HG03025 (cell line): Measurements from ENCODE around the gene UGT1A5.

Source experiments
- ATAC-seq: cut with Tn5 transposase; IDR thresholded peaks from one replicate; pipeline ENCODE4 v1.9.1; 2021; ENCODE audit warnings: mild to moderate bottlenecking, moderate library complexity; ENCODE audit not compliant: unreplicated experiment, low FRiP score

The UGT1A5 gene

GRCh38 chr2:233773854-233774253 lies 61.1 kb downstream of the UGT1A5 start:
- ATAC-seq: no peak

- no peak for ATAC-seq
These were observed 62.7 kb downstream of the UGT1A5 start for GRCh38 chr2:233775414-233775813.

GRCh38 chr2:233778030-233778429 lies 65.3 kb downstream of the UGT1A5 start, which contains the start of gene MROH2A:
TSS of gene MROH2A (plus strand) at chr2:233778330. CDS start at chr2:233779359, 1,029 bp downstream.
- no peak for ATAC-seq

GRCh38 chr2:233779722-233780121 lies 67.0 kb downstream of the UGT1A5 start:
- ATAC-seq: no peak

GRCh38 chr2:233780771-233781170 lies 68.1 kb downstream of the UGT1A5 start:
- ATAC-seq: no peak

GRCh38 chr2:233789554-233789953 lies 76.8 kb downstream of the UGT1A5 start:
- ATAC-seq: no peak

DNA sequence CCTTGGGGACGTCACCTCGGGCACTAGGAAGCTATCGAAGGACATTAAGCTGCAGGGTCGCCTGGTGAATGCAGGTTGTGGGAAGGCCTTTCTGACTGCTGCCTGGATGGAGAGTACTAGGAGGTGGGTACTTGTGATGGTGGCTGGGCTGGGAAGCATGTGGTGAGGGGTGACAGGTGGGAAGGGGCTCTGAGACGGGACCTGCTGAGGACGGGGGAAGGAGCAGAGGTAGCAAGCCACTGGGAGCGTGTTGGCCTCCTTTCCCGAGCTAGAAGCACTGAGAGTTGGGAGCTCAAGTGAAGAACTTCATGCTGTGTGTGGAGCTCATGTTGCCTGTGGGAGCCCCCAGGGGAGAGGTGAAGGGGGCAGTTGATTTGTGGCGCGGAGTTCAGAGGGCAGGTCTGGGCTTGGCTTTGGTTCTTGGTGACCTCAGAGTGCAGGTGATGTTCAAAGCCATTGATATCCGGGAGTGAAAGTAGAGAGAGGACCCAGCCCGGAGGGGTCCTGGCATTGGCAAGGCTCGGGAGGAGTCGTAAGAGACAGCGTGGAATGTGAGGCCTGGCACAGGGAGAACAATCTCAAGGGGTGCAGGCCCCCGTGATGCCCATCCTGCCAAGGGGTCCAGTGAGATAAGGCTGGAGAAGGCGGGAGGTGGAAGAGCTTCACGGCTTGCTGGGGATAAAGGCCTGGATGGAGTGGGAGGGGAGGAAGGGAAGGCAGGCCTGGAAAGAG lies 78.6 kb downstream of the UGT1A5 start:
- no peak for ATAC-seq

DNA sequence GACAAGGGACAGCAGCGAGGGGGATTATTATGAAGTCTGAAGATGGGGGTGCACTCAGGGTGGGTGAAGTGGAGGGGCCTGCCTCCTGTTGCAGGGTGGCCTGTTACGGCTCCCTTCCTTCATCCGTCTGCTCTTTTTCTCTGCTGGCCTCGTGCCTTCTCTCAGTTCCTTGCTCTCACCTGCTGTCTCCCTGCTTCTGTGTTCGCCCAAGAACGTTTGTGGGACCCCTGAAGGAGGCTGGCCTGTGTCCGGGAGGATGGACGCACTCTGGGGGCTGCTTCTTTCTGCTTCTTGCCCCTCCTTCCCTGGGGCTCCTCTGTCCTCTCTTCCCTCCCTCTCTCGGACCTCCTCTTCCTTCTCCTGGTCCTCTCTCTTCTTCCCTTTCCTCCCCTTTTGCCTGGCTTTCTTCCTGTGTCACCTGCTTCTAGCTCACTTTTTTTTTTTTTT lies 79.2 kb downstream of the UGT1A5 start:
- no peak for ATAC-seq

GRCh38 chr2:233792720-233793119 lies 80.0 kb downstream of the UGT1A5 start:
- no peak for ATAC-seq

DNA sequence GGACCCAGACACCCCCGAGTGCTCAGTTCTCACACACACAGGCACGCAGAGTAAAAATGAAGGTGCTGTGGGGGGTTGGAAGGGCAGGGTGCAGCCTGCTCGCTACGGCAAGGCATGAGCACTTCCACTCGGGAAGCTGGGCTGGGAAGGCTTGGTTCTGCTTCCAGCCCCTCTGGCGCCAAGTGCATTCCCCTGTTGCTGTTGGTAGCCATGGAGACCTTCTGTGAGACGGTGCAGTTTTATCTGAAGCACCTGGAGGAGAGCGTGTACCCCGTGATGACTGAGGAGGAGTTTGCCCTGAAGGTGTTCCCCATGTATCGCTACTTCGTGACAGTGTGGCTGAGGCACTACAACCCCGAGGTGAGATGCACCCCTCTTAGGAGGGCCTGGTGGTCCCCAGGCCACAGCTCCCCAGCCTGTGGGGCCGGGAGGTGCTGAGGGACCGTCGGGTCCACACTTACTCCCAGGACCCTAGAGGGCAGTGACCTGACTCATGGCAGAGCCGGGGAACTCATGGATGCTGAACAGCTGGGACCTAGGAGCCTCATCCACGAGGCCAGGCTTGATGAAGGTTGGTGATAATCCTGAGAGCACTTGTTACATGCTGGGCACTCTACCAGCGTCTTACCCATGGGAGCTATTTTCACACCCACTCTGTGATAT lies 80.9 kb downstream of the UGT1A5 start:
- no peak for ATAC-seq

DNA sequence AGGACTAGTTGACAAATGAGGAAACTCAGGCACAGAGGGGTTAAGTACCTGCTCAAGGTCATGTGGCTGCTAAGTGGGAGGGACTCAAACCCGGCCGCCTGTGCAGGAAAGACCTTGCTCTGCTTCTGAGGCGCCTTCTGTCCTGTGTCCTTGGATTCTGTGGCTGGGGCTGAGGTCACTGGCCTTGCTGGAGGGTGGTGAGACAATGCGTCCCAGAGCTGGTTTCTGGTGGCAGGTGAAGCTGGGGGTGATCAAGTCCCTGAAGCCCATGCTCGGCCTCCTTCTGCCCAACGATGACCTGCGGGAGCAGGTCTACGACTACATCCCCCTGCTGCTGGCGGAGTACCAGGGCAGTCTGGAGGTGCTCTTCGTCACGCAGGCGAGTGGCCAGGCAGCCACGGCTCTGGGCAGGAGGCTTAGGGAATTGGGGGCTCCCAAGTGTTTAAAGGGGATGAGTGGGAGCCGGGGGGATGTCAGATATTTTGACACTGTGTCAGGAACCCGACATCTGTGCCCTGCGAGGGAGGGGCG lies 81.5 kb downstream of the UGT1A5 start:
- ATAC-seq: no peak

DNA sequence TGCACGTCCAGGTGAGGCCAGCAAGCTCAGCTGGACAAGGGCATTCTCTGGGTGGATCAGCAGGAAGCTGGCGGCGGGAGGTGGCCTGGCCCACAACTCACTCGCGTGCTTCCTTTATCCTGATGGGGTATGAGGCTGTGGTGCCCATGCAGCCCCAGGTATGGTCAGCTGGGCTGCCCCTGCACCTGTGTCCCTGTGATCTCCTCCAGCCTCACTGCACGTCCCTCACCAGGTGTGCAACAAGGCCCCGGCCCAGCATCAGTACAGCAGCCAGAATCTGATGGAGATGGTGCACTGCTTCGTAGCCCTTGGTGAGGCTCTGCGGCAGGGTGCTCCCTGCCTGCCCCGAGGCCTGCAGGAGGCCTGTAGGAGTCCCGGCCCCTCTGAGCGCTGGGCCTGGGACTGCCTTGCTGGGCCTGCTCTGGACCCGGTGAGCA lies 83.0 kb downstream of the UGT1A5 start:
- no peak for ATAC-seq

DNA sequence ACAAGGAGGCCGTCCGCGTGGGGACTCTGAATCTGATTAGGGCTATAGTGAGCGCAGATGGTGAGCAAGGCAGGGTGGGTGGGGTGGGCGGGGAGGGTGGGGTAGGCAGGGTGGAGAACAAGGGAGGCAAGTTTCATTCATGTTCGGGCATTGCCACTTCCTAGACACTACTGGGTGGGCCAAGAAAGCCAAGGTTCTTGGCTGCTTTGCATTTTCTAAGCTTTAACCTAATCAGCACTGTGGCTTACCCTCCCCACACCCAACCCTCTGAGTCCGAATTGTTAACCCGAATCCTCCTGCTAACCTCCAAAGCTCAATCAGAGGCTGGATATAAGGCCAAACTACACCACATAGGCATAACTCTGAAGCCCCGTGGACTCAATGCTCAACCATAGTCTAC lies 83.5 kb downstream of the UGT1A5 start:
- ATAC-seq: no peak

DNA sequence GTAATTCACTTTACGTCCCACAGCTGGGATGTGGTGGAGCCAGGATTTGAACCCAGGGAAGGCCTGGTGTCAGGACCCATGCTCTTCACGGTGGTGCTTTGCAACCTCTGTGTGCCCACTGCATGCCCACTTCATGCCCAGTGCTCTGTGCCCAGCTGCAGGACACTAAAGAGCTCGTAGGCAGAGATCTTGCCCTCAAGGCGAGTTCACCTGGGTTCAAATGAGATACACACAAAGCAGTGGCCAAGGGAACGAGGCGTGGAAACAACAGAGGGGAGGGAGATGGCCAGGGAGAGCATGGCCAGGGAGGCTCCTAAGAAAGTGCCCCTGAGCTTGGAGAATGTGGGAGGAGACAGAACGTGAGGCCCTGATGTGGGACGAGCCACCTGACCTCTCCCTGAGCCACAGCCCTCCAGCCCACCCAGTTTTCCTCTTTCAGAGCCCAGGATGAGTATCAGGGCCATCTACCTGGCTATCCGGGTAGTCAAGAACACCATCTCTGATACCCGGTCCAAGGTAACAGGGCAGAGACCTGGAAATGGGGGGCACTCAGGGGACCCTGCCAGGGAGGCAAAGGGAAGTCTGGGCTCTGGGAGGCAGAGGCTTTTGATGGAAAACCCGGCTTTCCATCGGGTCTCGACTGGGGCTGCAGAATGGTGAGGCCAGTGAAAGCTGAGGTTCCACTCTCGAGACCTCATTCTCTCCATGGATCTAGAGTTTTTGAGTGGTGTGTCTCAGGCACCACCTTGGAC lies 85.8 kb downstream of the UGT1A5 start:
- no peak for ATAC-seq

DNA sequence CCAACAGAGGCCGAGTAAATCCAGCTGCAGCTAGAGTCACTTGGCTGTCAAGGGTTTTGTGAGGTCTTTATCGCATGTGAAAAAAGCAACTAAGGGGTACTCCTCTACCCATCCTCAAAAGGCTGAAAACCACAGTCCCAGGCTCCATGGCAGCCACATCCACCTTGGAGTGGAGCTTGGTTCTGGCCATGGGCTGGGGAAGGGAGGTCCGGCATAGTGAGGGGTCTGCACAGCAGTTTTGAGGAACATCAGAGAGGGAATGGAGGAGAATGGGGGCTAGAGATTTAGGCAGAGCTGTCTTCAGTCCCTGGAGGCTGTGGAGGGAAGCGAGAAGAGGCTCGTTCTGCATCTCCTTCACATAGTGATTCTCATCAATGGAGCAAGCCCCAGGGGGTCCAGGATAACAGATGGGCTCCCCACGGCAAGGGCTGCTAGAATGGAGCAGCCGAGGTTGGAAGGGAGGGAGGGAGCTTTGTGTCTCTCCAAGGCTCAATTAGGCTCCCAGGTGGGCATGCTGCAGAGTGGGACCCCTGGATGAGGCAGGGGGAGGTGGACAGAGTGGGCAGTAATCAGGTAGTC lies 86.5 kb downstream of the UGT1A5 start:
- no peak for ATAC-seq

- ATAC-seq: no peak
These were observed 87.0 kb downstream of the UGT1A5 start for GRCh38 chr2:233799716-233800115.

GRCh38 chr2:233800208-233800607 lies 87.5 kb downstream of the UGT1A5 start:
- no peak for ATAC-seq

DNA sequence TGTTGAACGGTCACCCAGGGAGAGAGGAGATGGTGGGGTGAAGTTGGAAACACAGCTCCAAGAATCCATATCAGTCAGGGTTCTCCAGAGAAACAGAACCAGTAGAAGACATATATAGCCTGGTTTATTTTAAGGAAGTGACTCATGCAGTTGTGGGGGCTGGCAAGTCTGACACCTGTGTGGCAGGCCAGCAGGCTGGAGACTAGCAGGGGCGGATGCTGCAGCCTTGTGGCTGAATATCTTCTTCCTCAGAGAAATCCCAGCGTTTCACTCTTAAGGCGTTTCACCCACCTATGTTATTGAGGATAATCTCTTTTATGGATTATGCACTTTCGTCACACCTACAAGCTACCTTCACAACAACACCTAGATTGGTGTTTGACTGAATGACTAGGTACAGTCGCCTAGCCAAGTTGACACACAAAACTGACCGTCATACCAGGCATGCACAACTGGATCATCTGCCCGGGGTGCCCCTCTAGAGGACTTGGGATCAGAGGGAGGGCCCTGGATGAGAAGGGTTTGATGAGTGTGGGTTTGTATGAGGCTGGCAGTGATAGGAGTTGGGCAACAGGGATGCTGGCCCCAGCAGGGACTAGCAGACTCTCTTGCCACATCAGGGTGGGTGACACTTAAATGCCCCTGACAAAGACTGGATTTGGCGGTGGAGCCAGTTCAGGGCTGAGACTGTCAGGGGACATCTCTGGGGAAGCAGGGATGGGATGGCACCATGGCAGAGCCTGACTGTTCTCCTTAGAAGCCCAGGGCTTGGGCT lies 88.8 kb downstream of the UGT1A5 start:
- no peak for ATAC-seq

DNA sequence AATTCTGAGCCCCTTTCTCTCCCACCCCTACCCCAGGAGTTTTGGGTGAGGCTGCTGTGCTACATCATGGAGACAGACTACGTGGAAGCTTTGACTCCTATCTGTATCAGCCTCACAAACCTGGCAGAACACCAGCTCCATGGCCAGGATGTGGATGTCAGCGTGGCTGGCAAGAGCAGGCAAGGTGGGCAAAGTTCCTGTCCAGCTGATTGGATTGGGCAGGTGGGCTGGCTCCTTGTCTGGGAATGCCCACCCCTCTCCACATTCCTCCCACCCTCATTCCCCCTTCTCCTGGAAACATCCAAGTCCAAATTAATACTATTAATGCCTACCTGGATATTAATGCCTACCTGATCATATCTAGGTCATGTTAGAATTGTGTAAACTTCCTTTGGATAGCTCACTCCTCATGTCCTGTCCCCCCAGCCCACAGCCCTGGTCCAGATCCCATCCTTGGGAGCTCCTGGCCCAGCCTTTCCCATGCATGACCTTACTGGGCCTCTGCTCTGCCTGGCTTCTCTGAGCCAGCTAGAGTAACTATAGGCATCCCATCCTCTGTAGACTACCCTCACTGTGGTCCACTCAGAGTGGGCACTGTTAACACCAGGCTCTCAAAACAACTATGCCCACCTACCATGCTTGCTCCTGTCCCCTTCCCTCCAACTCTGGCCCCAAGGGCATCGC lies 89.6 kb downstream of the UGT1A5 start:
- no peak for ATAC-seq
